ENCODE results near the gene DAGLB. TPM values are rescaled to one million over a fixed set of nuclear protein-coding genes. Genes with fewer than 3 reads are reported as not detected.
"Not testable (repeated sequence)": the region's sequence is repeated elsewhere in the genome, so short reads cannot be mapped to it uniquely, and the experiment has no call there.

The DAGLB gene
- total RNA-seq, 2 experiments from 2014 or later, result 25.1 to 28.5 TPM

DNA sequence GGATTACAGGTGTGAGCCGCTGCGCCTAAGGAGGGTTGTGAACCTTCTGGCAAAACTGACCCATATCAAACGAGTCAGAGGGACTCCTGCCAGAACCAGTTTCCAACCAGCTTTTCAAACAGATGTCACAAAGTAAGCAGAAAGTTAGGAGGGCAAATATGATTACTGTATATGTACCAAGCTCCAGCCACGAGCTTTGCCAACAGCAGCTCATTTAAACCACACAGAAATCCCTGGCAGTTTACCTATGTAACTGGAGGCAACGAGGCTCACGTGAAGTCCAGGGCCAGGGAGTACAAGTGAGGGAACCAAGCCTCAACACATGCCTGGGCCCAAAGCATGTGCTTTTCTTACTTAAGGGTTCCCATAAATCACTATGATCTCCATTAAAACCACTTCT lies 12.5 kb upstream of the DAGLB start:
- no peak overlapping the region for H3K27ac Mint-ChIP-seq
- H3K4me3 Mint-ChIP-seq, result no peak overlapping the region
- no peak for ATAC-seq
- H3K36me3 Mint-ChIP-seq (ENCODE audit: low read depth), result peaks cover 29% of the 10 kb centered on the region
- ChIA-PET CTCF (no interaction called here), POLR2A (no interaction called here)
- no peak for DNase-seq
- H3K4me1 Mint-ChIP-seq (ENCODE audit: low read depth), result no peaks in the 10 kb centered on the region
- H3K27me3 Mint-ChIP-seq (ENCODE audit: low read depth), result no peaks in the 10 kb centered on the region
- no peaks in the 10 kb centered on the region for H3K9me3 Mint-ChIP-seq (ENCODE audit: insufficient read depth)

DNA sequence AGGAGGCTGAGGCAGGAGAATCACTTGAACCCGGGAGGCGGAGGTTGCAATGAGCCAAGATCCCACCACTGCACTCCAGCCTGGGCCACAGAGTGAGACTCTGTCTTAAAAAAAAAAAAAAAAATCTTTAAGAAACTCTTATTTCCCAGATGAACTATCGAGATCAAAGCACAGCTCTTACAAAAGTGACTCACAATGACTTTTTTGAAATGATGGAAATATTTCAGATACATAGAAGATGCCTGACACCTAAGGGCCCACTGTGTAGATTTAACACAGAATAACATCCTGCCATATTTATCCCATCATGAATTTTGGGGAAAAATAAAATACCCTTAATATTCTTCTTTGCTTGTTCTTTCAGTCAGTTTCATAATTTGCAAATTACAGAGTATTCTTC lies 10.9 kb upstream of the DAGLB start:
- H3K27me3 Mint-ChIP-seq (ENCODE audit: low read depth); H3K9me3 Mint-ChIP-seq (ENCODE audit: insufficient read depth); H3K4me3 Mint-ChIP-seq; ATAC-seq; H3K27ac Mint-ChIP-seq; CTCF ChIA-PET; DNase-seq; POLR2A ChIA-PET; H3K4me1 Mint-ChIP-seq (ENCODE audit: low read depth): not testable (repeated sequence)
- H3K36me3 Mint-ChIP-seq (ENCODE audit: low read depth), result peaks cover 22% of the 10 kb centered on the region

DNA sequence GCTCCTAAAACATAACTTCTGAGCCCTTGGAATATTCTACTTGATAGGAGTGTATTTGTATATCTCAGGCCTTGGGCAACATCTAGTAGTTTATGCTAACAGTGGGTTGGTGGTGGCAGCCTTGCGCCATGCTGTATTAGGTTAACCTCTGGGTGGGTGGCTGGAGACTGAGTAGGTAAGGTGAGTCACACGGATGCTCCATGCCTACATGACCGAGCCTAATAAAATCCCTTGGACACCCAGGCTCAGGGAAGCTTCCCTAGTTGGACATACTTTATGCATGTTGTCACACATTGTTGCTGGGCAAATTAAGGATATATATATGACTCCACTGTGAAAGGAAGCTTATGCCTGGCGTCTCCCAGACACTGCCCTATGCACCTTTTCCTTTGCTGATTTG lies 6.0 kb upstream of the DAGLB start:
- Mint-ChIP-seq H3K4me1 (ENCODE audit: low read depth) (peaks cover 5% of the 10 kb centered on the region), H3K27me3 (ENCODE audit: low read depth) (no peaks in the 10 kb centered on the region), H3K4me3 (no peak overlapping the region), H3K36me3 (ENCODE audit: low read depth) (no peaks in the 10 kb centered on the region), H3K27ac (no peak overlapping the region), H3K9me3 (ENCODE audit: insufficient read depth) (no peaks in the 10 kb centered on the region)
- no peak for ATAC-seq
- POLR2A ChIA-PET, result no interaction called here
- CTCF ChIA-PET, result no interaction called here
- DNase-seq, result no peak

DNA sequence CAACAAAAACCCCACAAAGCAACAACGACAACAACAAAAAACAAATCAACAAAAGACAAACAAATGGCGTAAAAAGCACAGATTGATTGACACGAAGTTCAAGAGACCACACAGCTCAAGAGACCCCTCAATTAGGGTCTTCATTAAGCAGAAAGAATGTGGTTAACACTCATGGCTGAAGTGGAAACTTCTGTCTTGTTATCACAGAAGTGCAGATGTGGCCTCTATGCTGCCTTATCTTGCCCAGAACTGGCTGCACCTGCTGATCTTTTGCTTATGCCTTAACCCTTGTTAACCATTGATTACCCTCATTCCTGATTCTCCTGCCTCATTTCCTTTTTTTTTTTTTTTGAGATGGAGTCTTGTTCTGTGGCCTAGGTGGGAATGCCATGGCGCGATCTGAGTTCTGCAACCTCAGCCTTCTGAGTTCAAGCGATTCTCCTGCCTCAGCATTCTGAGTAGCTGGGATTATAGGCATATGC lies 3.5 kb upstream of the DAGLB start:
- CTCF ChIA-PET, result interaction anchor here (0.7 kb wide), 1 partner anchor 17 kb away, joined by 3 read pairs; no protein-coding TSS in a partner anchor
- Mint-ChIP-seq H3K27me3 (ENCODE audit: low read depth) (no peaks in the 10 kb centered on the region), H3K27ac (no peak overlapping the region), H3K4me3 (no peak overlapping the region), H3K4me1 (ENCODE audit: low read depth) (peaks cover 9% of the 10 kb centered on the region), H3K9me3 (ENCODE audit: insufficient read depth) (no peaks in the 10 kb centered on the region), H3K36me3 (ENCODE audit: low read depth) (peaks cover 9% of the 10 kb centered on the region)
- ATAC-seq, result no peak
- POLR2A ChIA-PET, result no interaction called here
- DNase-seq, result no peak

DNA sequence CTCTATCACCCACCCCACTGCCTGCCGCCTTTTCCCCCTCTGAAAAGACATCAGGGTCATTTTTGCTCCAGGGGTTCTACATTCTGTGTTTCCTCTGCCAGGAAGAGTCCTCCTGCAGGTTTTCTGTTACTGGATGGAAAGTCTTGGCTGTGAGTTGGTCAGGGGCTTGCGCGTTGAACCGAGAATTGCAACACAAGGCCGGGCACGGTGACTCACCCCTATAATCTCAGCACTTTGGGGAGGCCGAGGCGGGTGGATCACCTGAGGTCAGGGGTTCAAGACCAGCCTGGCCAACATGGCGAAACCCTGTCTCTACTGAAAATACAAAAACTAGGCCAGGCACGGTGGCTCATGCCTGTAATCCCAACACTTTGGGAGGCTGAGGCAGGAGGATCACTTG lies 2.8 kb upstream of the DAGLB start:
- ATAC-seq; H3K27ac Mint-ChIP-seq; CTCF ChIA-PET; H3K27me3 Mint-ChIP-seq (ENCODE audit: low read depth); POLR2A ChIA-PET; H3K4me3 Mint-ChIP-seq; DNase-seq; H3K9me3 Mint-ChIP-seq (ENCODE audit: insufficient read depth): not testable (repeated sequence)
- Mint-ChIP-seq H3K4me1 (ENCODE audit: low read depth) (peaks cover 13% of the 10 kb centered on the region), H3K36me3 (ENCODE audit: low read depth) (peaks cover 13% of the 10 kb centered on the region)

DNA sequence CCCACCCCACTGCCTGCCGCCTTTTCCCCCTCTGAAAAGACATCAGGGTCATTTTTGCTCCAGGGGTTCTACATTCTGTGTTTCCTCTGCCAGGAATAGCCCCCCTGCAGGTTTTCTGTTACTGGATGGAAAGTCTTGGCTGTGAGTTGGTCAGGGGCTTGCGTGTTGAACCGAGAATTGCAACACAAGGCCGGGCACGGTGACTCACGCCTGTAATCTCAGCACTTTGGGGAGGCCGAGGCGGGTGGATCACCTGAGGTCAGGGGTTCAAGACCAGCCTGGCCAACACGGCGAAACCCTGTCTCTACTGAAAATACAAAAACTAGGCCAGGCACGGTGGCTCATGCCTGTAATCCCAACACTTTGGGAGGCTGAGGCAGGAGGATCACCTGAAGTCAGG lies 2.1 kb upstream of the DAGLB start:
- H3K4me3 Mint-ChIP-seq; DNase-seq; H3K27me3 Mint-ChIP-seq (ENCODE audit: low read depth); CTCF ChIA-PET; H3K9me3 Mint-ChIP-seq (ENCODE audit: insufficient read depth); POLR2A ChIA-PET; ATAC-seq; H3K27ac Mint-ChIP-seq: not testable (repeated sequence)
- peaks cover 20% of the 10 kb centered on the region for H3K36me3 Mint-ChIP-seq (ENCODE audit: low read depth)
- H3K4me1 Mint-ChIP-seq (ENCODE audit: low read depth), result peaks cover 20% of the 10 kb centered on the region

DNA sequence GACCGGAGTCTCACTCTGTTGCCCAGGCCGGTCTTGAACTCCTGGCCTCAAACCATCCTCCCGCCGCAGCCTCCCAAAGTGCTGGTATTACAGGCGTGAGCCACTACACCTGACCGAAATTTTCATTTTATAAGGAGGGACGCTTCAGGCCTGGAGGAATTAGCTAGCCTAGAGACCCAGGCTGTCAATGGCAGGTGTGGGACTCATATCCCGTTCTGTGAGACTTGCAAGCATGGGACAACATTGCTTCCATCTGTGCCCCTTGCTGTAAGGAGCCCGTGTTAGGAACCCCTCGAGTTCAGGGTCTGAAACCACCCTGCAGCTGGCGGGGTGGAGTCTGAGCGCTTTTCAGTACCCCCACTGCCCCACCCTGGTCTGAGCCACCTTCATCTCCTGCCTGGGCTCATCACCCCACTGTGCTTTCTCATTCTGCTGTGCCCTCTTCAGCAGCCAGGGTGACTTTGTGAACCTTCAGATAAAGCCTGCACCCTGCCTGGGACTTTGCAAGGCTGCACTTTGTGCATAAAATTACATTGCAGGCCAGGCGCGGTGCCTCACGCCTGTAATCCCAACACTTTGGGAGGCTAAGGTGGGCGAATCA lies 1.3 kb upstream of the DAGLB start:
- Mint-ChIP-seq H3K9me3 (ENCODE audit: insufficient read depth) (no peaks in the 10 kb centered on the region), H3K27me3 (ENCODE audit: low read depth) (no peaks in the 10 kb centered on the region), H3K4me1 (ENCODE audit: low read depth) (peaks cover 25% of the 10 kb centered on the region), H3K4me3 (peak overlapping the region; percentile 63), H3K36me3 (ENCODE audit: low read depth) (peaks cover 28% of the 10 kb centered on the region), H3K27ac (peak overlapping the region; percentile 50)
- DNase-seq (no peak), ATAC-seq (no peak)
- ChIA-PET CTCF (interaction anchor here (0.8 to 2.3 kb wide), 2 partner anchors 12 to 36 kb away, joined by 3 to 12 read pairs; no protein-coding TSS in a partner anchor), POLR2A (interaction anchor here (2.4 kb wide), 1 partner anchor 11 kb away, joined by 25 read pairs; no protein-coding TSS in a partner anchor)

DNA sequence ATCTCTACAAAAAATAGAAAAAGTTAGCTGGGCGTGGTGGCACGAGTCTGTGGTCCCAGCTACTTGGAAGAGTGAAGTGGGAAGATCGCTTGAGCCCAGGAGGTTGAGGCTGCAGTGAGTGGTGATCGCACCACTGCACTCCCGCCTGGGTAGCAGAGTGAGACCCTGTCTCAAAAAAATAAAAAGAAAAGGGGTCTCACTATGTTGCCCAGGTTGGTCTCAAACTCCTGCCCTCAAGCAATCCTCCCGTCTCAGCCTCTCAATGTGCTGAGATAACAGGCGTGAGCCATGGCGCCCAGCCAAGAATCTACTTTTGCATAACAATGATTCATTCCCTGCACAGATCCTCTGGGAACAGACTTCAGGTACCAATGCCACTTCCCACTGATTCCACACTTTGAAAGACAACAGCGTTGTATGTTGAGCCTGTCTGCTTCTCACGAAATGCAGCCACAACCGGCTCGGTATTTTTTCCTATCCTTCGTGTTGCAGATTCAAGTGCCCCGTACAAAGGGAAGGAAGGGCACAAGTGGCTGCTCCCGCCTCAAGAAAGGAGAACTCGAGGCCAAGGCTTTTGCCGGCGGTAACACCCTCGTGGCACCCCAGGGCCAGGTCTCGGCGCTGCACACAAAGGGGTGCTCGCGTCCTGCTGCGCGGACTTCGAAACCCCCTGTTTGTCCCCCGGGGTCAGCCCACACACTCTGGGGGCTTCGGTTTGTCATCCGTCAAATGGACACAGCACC lies 745 bp downstream of the DAGLB start:
- no peaks in the 10 kb centered on the region for H3K27me3 Mint-ChIP-seq (ENCODE audit: low read depth)
- peaks cover 42% of the 10 kb centered on the region for H3K36me3 Mint-ChIP-seq (ENCODE audit: low read depth)
- ATAC-seq (peak; percentile 43), DNase-seq (peak; percentile 50)
- no peaks in the 10 kb centered on the region for H3K9me3 Mint-ChIP-seq (ENCODE audit: insufficient read depth)
- H3K4me1 Mint-ChIP-seq (ENCODE audit: low read depth), result peaks cover 38% of the 10 kb centered on the region
- H3K27ac Mint-ChIP-seq, result peak overlapping the region; percentile 91
- H3K4me3 Mint-ChIP-seq, result peak overlapping the region; percentile 96
- CTCF ChIA-PET, result interaction anchor here (1.0 to 2.3 kb wide), 2 partner anchors 10 to 143 kb away, joined by 3 to 12 read pairs; partner anchors contain the start of gene INTS15
- POLR2A ChIA-PET, result interaction anchor here (0.5 to 2.4 kb wide), 2 partner anchors 9 to 882 kb away, joined by 3 to 25 read pairs; no protein-coding TSS in a partner anchor

DNA sequence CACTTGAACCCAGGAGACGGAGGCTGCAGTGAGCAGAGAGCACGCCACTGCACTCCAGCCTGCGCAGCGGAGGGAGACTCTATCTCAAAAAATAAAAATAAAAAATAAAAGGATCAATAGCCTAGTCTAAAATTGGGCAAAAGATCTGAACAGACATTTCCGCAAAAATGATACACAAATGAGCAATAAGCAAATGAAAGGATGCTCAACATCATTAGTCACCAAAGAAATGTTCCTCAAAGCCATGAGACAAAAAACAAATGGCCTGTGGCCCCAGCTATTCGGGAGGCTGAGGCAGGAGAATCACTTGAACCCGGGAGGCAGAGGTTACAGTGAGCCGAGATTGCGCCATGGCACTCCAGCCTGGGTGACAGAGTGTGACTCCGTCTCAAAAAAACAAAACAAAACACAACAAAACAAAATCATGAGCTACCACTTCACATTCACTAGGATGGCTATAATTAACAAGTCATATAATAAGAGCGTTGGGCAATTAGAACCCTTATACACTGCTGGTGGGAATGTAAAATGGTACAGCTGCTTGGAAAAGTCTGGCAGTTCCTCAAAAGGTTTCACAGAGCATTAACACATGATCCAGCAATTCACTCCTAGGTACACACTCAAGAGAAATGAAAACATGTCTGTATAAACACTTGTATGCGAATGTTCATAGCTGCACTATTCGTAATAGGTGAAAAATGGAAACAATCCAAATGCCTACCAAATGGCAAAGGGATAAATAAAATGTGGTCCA lies 3.1 kb downstream of the DAGLB start:
- Mint-ChIP-seq H3K36me3 (ENCODE audit: low read depth) (peaks cover 55% of the 10 kb centered on the region), H3K9me3 (ENCODE audit: insufficient read depth) (no peaks in the 10 kb centered on the region), H3K27me3 (ENCODE audit: low read depth) (no peaks in the 10 kb centered on the region), H3K4me3 (no peak overlapping the region), H3K27ac (no peak overlapping the region), H3K4me1 (ENCODE audit: low read depth) (peaks cover 49% of the 10 kb centered on the region)
- POLR2A ChIA-PET, result no interaction called here
- no peak for DNase-seq
- CTCF ChIA-PET, result no interaction called here
- ATAC-seq, result no peak

DNA sequence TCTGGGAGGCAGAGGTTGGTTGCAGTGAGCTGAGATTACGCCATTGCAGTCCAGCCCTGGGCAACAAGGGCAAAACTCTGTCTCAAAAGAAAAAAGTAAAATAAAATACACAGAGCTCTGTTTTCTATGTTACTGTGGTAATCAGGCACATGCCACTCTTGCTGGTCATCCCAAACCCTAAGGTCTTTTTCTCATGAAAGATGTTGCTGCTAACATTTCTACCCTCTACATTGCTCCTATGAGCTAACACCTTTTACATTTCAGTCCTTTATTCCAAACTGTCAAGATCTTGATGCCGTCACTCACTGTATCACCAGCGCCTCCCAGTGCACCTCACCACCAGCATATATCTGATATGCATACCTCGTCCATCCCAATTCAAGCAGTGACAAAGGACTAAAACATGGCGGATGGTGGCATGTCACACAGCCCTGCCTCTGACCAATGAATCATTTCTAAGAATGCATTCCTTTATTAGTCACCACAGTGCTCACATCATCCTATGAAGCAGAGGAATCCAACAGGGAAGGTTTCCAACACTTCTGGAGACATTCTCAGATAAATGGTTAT lies 4.3 kb downstream of the DAGLB start:
- Mint-ChIP-seq H3K27me3 (ENCODE audit: low read depth) (no peaks in the 10 kb centered on the region), H3K36me3 (ENCODE audit: low read depth) (peaks cover 62% of the 10 kb centered on the region), H3K4me3 (no peak overlapping the region), H3K9me3 (ENCODE audit: insufficient read depth) (no peaks in the 10 kb centered on the region), H3K27ac (no peak overlapping the region), H3K4me1 (ENCODE audit: low read depth) (peaks cover 55% of the 10 kb centered on the region)
- ATAC-seq, result no peak
- DNase-seq, result no peak
- ChIA-PET POLR2A (no interaction called here), CTCF (no interaction called here)

DNA sequence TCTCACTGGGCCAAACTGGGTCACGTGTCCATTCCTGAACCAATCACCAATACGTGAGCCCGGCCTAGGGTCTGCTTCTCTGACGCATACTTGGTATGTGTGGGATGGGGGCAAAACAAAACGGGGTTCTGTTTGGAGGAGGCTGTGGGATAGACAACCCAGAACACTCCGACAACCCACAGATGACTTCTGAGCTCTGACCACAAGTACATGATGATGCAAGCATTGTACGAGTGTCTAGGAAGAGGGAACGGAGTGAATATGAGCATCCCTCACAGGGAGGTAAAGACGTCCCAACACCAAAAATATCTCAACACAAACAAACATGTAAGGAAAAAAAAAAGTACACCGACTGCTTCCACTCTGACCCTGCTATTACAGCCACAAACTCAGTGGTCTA lies 5.6 kb downstream of the DAGLB start:
- ATAC-seq (peak; percentile 22), DNase-seq (no peak)
- Mint-ChIP-seq H3K4me3 (no peak overlapping the region), H3K4me1 (ENCODE audit: low read depth) (peaks cover 65% of the 10 kb centered on the region), H3K27ac (peak overlapping the region; percentile 44), H3K36me3 (ENCODE audit: low read depth) (peaks cover 59% of the 10 kb centered on the region), H3K9me3 (ENCODE audit: insufficient read depth) (no peaks in the 10 kb centered on the region), H3K27me3 (ENCODE audit: low read depth) (no peaks in the 10 kb centered on the region)
- POLR2A ChIA-PET, result no interaction called here
- CTCF ChIA-PET, result no interaction called here

All from activated CD8-positive, alpha-beta T cell treated with anti-CD3 and anti-CD28 coated beads, Interleukin-2, amount 10 ng/mL, durations not matched to agents 7 days and 5 days (primary cell).